ENCODE measurements around the gene IFFO2. TPM values are rescaled to one million over a fixed set of nuclear protein-coding genes. Genes with fewer than 3 reads are reported as not detected.

Gene IFFO2
- total and polyA plus RNA-seq, 2 of the 13 experiments (the other 11 are each of a cell fraction or from before 2014, with no cell fraction given), result 7.3 to 16.7 TPM

GRCh38 chr1:18949686-18950400 lies 6.6 kb downstream of the IFFO2 start (continued):
- TF ChIP-seq ZNF674 (CRISPR knock-in tag; IDR thresholded peaks at IDR 0.05; ENCODE audit: low read depth) (no peak), MNT (IDR thresholded peaks at IDR 0.05) (peak; percentile 67), GABPB1 (CRISPR knock-in tag; IDR thresholded peaks at IDR 0.05) (peak; percentile 16; the same call in 1 of the 2 replicates), SMAD1 (CRISPR knock-in tag; IDR thresholded peaks at IDR 0.05; ENCODE audit: borderline replicate concordance, low read depth) (0 out of 2 replicates have a peak, but pooled peaks have one; percentile 24), NCOR1 (IDR thresholded peaks at IDR 0.05; ENCODE audit: borderline replicate concordance, low read length) (peak; percentile 5; the same call in 1 of the 2 replicates), PCBP2 (optimal IDR thresholded peaks at IDR 0.05; ENCODE audit: low read depth, low read length, poor library complexity, severe bottlenecking) (no peak), TSC22D2 (CRISPR knock-in tag; IDR thresholded peaks at IDR 0.05; ENCODE audit: borderline replicate concordance) (peak; percentile 16; the same call in 1 of the 2 replicates), TBP (CRISPR knock-in tag; IDR thresholded peaks at IDR 0.05) (no peak), MYPOP (CRISPR knock-in tag; IDR thresholded peaks at IDR 0.05) (0 out of 2 replicates have a peak, but pooled peaks have one; percentile 7), ETV5 (CRISPR knock-in tag; IDR thresholded peaks at IDR 0.05; ENCODE audit: borderline replicate concordance) (peak; percentile 75), TEAD3 (CRISPR knock-in tag; optimal IDR thresholded peaks at IDR 0.05; ENCODE audit: borderline replicate concordance) (peak; percentile 50), FOXO1 (CRISPR knock-in tag; IDR thresholded peaks at IDR 0.05) (peak; percentile 42), ZNF607 (CRISPR knock-in tag; IDR thresholded peaks at IDR 0.05; ENCODE audit: borderline replicate concordance) (no peak), ZNF574 (CRISPR knock-in tag; IDR thresholded peaks at IDR 0.05) (no peak), ZNF790 (CRISPR knock-in tag; IDR thresholded peaks at IDR 0.05; ENCODE audit: borderline replicate concordance) (0 out of 2 replicates have a peak, but pooled peaks have one; percentile 24), ZFP91 (CRISPR knock-in tag; IDR thresholded peaks at IDR 0.05; ENCODE audit: borderline replicate concordance) (0 out of 2 replicates have a peak, but pooled peaks have one; percentile 41), ZNF740 (CRISPR knock-in tag; IDR thresholded peaks at IDR 0.05) (peak; percentile 47; the same call in 1 of the 2 replicates), EZH2 (conservative IDR thresholded peaks at IDR 0.05; ENCODE audit: low read depth, low read length) (no peak), ZBTB43 (CRISPR knock-in tag; conservative IDR thresholded peaks at IDR 0.05) (peak; percentile 59; the same call in 1 of the 2 replicates)
